DMS 273 (cell line): Measurements from ENCODE around the gene MPV17L2.
A peak's percentile ranks its signal among the peaks of the same experiment; 100 is the strongest.

ENCODE experiments used
- DNase-seq: peaks from one replicate; lab custom pipeline; 2025; ENCODE audit not compliant: unreplicated experiment; lab: John Stamatoyannopoulos, UW

Gene MPV17L2

GRCh38 chr19:18232540-18233223 lies 39.7 kb downstream of the MPV17L2 start:
- peak; percentile 83 for DNase-seq

GRCh38 chr19:18233224-18233825 lies 40.3 kb downstream of the MPV17L2 start:
- DNase-seq = peak; percentile 83

GRCh38 chr19:18234194-18234593 lies 41.2 kb downstream of the MPV17L2 start:
- DNase-seq = no peak

GRCh38 chr19:18239303-18239702 lies 46.3 kb downstream of the MPV17L2 start:
- no peak for DNase-seq

- DNase-seq = no peak
Observed at GRCh38 chr19:18245297-18245696, 52.3 kb downstream of the MPV17L2 start.
